Inferior parietal cortex (tissue), 1 donor: ENCODE data around the gene MT3.
"Not testable (repeated sequence)": the region's sequence is repeated elsewhere in the genome, so short reads cannot be mapped to it uniquely, and the experiment has no call there.

Source experiments
- DNase-seq: peaks from one replicate; pipeline ENCODE4 v3.0.0-alpha.2; 2016; ENCODE audit errors: extremely low spot score

The MT3 gene

GRCh38 chr16:56610017-56610608 is 20.8 kb downstream of the MT3 start:
- no peak for DNase-seq

- DNase-seq, result no peak
Observed at GRCh38 chr16:56610609-56611111, 21.3 kb downstream of the MT3 start.

- no peak for DNase-seq
Observed at GRCh38 chr16:56611281-56611833, 22.0 kb downstream of the MT3 start.

GRCh38 chr16:56613706-56614105 is 24.4 kb downstream of the MT3 start:
- DNase-seq, result no peak

- no peak for DNase-seq
Observed at GRCh38 chr16:56614549-56614991, 25.2 kb downstream of the MT3 start.

- DNase-seq, result no peak
Observed at GRCh38 chr16:56615353-56615752, 26.0 kb downstream of the MT3 start.

GRCh38 chr16:56616608-56617211 is 27.4 kb downstream of the MT3 start:
- DNase-seq, result no peak

GRCh38 chr16:56617212-56618085 is 28.1 kb downstream of the MT3 start:
- DNase-seq, result no peak

GRCh38 chr16:56618138-56618537 is 28.8 kb downstream of the MT3 start:
- DNase-seq, result no peak

- no peak for DNase-seq
Observed at GRCh38 chr16:56620339-56620897, 31.1 kb downstream of the MT3 start.

GRCh38 chr16:56621665-56622445 is 32.5 kb downstream of the MT3 start:
- DNase-seq, result not testable (repeated sequence)

GRCh38 chr16:56623184-56623583 is 33.9 kb downstream of the MT3 start:
- DNase-seq, result not testable (repeated sequence)

- no peak for DNase-seq
Observed at GRCh38 chr16:56623637-56624036, 34.3 kb downstream of the MT3 start.

GRCh38 chr16:56625140-56625942 is 36.0 kb downstream of the MT3 start, which contains the start of gene MT1E:
TSS of gene MT1E (plus strand) at chr16:56625781. CDS start at chr16:56625852, 71 bp downstream.
- DNase-seq, result no peak

GRCh38 chr16:56625943-56626654 is 36.8 kb downstream of the MT3 start:
- DNase-seq, result no peak

- no peak for DNase-seq
Observed at GRCh38 chr16:56626685-56627084, 37.4 kb downstream of the MT3 start.

GRCh38 chr16:56628486-56629350 is 39.4 kb downstream of the MT3 start:
- DNase-seq, result no peak

- no peak for DNase-seq
Observed at GRCh38 chr16:56629531-56629930, 40.2 kb downstream of the MT3 start.

GRCh38 chr16:56630134-56630533 is 40.8 kb downstream of the MT3 start:
- no peak for DNase-seq
